GM19397 (cell line): ENCODE measurements around the gene GPR37L1.

Experiments
- ATAC-seq: cut with Tn5 transposase; IDR thresholded peaks from one replicate; pipeline ENCODE4 v1.9.1; 2021; ENCODE audit warnings: mild to moderate bottlenecking, moderate library complexity; ENCODE audit not compliant: unreplicated experiment

The GPR37L1 gene

GRCh38 chr1:202122639-202123335 is at the start of gene GPR37L1:
Gene GPR37L1 (plus strand): TSS chr1:202122917. CDS start chr1:202122964, 47 bp downstream.
- ATAC-seq, result no peak

GRCh38 chr1:202073206-202073605 is 49.5 kb upstream of the GPR37L1 start:
- no peak for ATAC-seq

GRCh38 chr1:202074985-202075384 is 47.7 kb upstream of the GPR37L1 start:
- ATAC-seq, result no peak

- ATAC-seq, result no peak
These were observed 47.3 kb upstream of the GPR37L1 start for GRCh38 chr1:202075389-202075788.

- no peak for ATAC-seq
These were observed 46.6 kb upstream of the GPR37L1 start for GRCh38 chr1:202076050-202076511.

- no peak for ATAC-seq
These were observed 44.5 kb upstream of the GPR37L1 start for GRCh38 chr1:202078241-202078640.

GRCh38 chr1:202081992-202082391 is 40.7 kb upstream of the GPR37L1 start:
- no peak for ATAC-seq

- ATAC-seq, result no peak
These were observed 37.7 kb upstream of the GPR37L1 start for GRCh38 chr1:202084791-202085681.

- ATAC-seq, result no peak
These were observed 36.9 kb upstream of the GPR37L1 start for GRCh38 chr1:202085682-202086373.

- no peak for ATAC-seq
These were observed 36.0 kb upstream of the GPR37L1 start for GRCh38 chr1:202086579-202087350.

GRCh38 chr1:202088206-202088605 is 34.5 kb upstream of the GPR37L1 start:
- ATAC-seq, result no peak

GRCh38 chr1:202090994-202091393 is 31.7 kb upstream of the GPR37L1 start:
- ATAC-seq, result no peak

- ATAC-seq, result no peak
These were observed 28.9 kb upstream of the GPR37L1 start for GRCh38 chr1:202093858-202094257.

GRCh38 chr1:202101184-202101583 is 21.5 kb upstream of the GPR37L1 start:
- ATAC-seq, result no peak

GRCh38 chr1:202104073-202104472 is 18.6 kb upstream of the GPR37L1 start:
- no peak for ATAC-seq

- ATAC-seq, result no peak
These were observed 17.0 kb upstream of the GPR37L1 start for GRCh38 chr1:202105571-202106339.

GRCh38 chr1:202106340-202107254 is 16.1 kb upstream of the GPR37L1 start:
- ATAC-seq, result no peak

GRCh38 chr1:202107321-202107761 is 15.4 kb upstream of the GPR37L1 start:
- ATAC-seq, result no peak
